ENCODE data around the gene LRRC26. TPM values are rescaled to one million over a fixed set of nuclear protein-coding genes. Genes with fewer than 3 reads are reported as not detected.

The LRRC26 gene
- total RNA-seq, 6 experiments from 2014 or later, result 0.17 to 0.18 TPM; not detected in 4

- H3K4me1 ChIP-seq, result peaks cover 0 to 15% (median 7%) of the 10 kb centered on the region in 4 donors
- no peak for DNase-seq
- no peaks in the 10 kb centered on the region for H3K27me3 ChIP-seq
- peaks cover 0 to 42% (median 20%) of the 10 kb centered on the region in 4 donors for H3K36me3 ChIP-seq
- no peaks in the 10 kb centered on the region for H3K9me3 ChIP-seq
- intact Hi-C loops (cut with DNase I), result loop anchor here in 1 of 2 donors (10.0 kb wide), 1 partner anchor 52 kb away; the partner anchor contains the start of gene SLC34A3
- ATAC-seq, result no peak
- TF ChIP-seq CTCF (IDR thresholded peaks at IDR 0.05), result no peak
- TF ChIP-seq POLR2A (IDR thresholded peaks at IDR 0.05), result no peak
- 87% methylated on average over 6 of the region's 17 CpGs for WGBS (ENCODE audit: insufficient coverage, low coverage, low lambda C conversion rate, missing lambda C conversion rate)
- no peak overlapping the region for H3K27ac ChIP-seq
- no peak overlapping the region for H3K4me3 ChIP-seq
These were observed 13.0 kb upstream of the LRRC26 start for GRCh38 chr9:137182836-137183235.

- DNase-seq (no peak), ATAC-seq (no peak)
- H3K4me1 ChIP-seq, result peaks cover 0 to 3% (median 2%) of the 10 kb centered on the region in 4 donors
- peaks cover 0 to 42% (median 20%) of the 10 kb centered on the region in 4 donors for H3K36me3 ChIP-seq
- H3K4me3 ChIP-seq, result no peak overlapping the region
- intact Hi-C loops (cut with DNase I), result loop anchor here in 1 of 2 donors (10.0 kb wide), 1 partner anchor 53 kb away; the partner anchor contains the start of gene SLC34A3
- WGBS (ENCODE audit: insufficient coverage, low coverage, low lambda C conversion rate, missing lambda C conversion rate), result 72% methylated on average over 5 of the region's 22 CpGs
- no peak overlapping the region for H3K27ac ChIP-seq
- no peaks in the 10 kb centered on the region for H3K9me3 ChIP-seq
- TF ChIP-seq CTCF (IDR thresholded peaks at IDR 0.05), result no peak
- no peak for TF ChIP-seq POLR2A (IDR thresholded peaks at IDR 0.05)
- H3K27me3 ChIP-seq, result no peaks in the 10 kb centered on the region
These were observed 11.8 kb upstream of the LRRC26 start for GRCh38 chr9:137181680-137182079.

GRCh38 chr9:137180491-137180890 is 10.6 kb upstream of the LRRC26 start:
- intact Hi-C loops (cut with DNase I), result loop anchor here in 1 of 2 donors (10.0 kb wide), 1 partner anchor 54 kb away; the partner anchor contains the start of gene SLC34A3
- Histone ChIP-seq H3K27ac (no peak overlapping the region), H3K27me3 (no peaks in the 10 kb centered on the region), H3K36me3 (peaks cover 0 to 36% (median 17%) of the 10 kb centered on the region in 4 donors), H3K9me3 (no peaks in the 10 kb centered on the region), H3K4me3 (no peak overlapping the region), H3K4me1 (no peaks in the 10 kb centered on the region)
- no CpG with 5 or more reads among the region's 20 CpGs for WGBS (ENCODE audit: insufficient coverage, low coverage, low lambda C conversion rate, missing lambda C conversion rate)
- no peak for DNase-seq
- no peak for ATAC-seq
- no peak for TF ChIP-seq POLR2A (IDR thresholded peaks at IDR 0.05)
- TF ChIP-seq CTCF (IDR thresholded peaks at IDR 0.05), result no peak

- Histone ChIP-seq H3K4me3 (no peak overlapping the region), H3K9me3 (no peaks in the 10 kb centered on the region), H3K4me1 (no peaks in the 10 kb centered on the region), H3K36me3 (peaks cover 0 to 36% (median 16%) of the 10 kb centered on the region in 4 donors), H3K27ac (no peak overlapping the region), H3K27me3 (no peaks in the 10 kb centered on the region)
- 80% methylated on average over 1 of the region's 17 CpGs for WGBS (ENCODE audit: insufficient coverage, low coverage, low lambda C conversion rate, missing lambda C conversion rate)
- DNase-seq (no peak), ATAC-seq (no peak)
- TF ChIP-seq POLR2A (IDR thresholded peaks at IDR 0.05), result no peak
- no peak for TF ChIP-seq CTCF (IDR thresholded peaks at IDR 0.05)
- intact Hi-C loops (cut with DNase I), result loop anchor here (5.0 to 10.0 kb wide), 2 partner anchors 53 to 55 kb away; partner anchors contain the start of gene SLC34A3 (in 2 of the 2)
These were observed 9.9 kb upstream of the LRRC26 start for GRCh38 chr9:137179761-137180160.

All from right lobe of liver (tissue), 6 donors.